Tibial nerve (tissue), 4 donors: ENCODE data around the gene ZNF516. TPM values are rescaled to one million over a fixed set of nuclear protein-coding genes. Genes with fewer than 3 reads are reported as not detected.

ENCODE experiments used
- DNase-seq, 2 donors: peaks; one replicate each; pipeline ENCODE4 v3.0.0-alpha.2; 2019; ENCODE audit warnings: low spot score in 2 of 2
- H3K27ac ChIP-seq, 4 donors: fragments of 200-600 bp; sonication (generic) in 3 of 4; one replicate each; pipeline ENCODE4 v1.5.1; 2017 to 2019; ENCODE audit warnings: mild to moderate bottlenecking in 1 of 4
- H3K27me3 ChIP-seq, 2 donors: fragments of 200-600 bp; sonication (generic) in 1 of 2; one replicate each; pipeline versions ENCODE4 v1.5.1 to v1.6.0; 2017 to 2019
- H3K36me3 ChIP-seq, 3 donors: fragments of 200-600 bp; sonication (generic); one replicate each; pipeline ENCODE4 v1.5.1; 2018 to 2019
- H3K4me1 ChIP-seq, 4 donors: fragments of 200-600 bp; sonication (generic) in 3 of 4; one replicate each; pipeline ENCODE4 v1.5.1; 2017 to 2019
- H3K4me3 ChIP-seq, 4 donors: fragments of 200-600 bp; sonication (generic) in 3 of 4; one replicate each; pipeline ENCODE4 v1.5.1; 2017 to 2019; ENCODE audit warnings: mild to moderate bottlenecking in 1 of 4, moderate library complexity in 1 of 4
- H3K9me3 ChIP-seq, 4 donors: fragments of 200-600 bp; sonication (generic) in 3 of 4; one replicate each; pipeline ENCODE4 v1.5.1; 2017 to 2019
- EP300 ChIP-seq, 2 donors: sonication (generic); formaldehyde crosslinking; IDR thresholded peaks; one replicate each; pipeline ENCODE4 v1.6.1; 2017; ENCODE audit warnings: antibody characterized with exemption in 2 of 2, mild to moderate bottlenecking in 1 of 2
- POLR2A ChIP-seq, 2 donors: fragments of 450-650 bp; IDR thresholded peaks; one replicate each; pipeline ENCODE4 v1.6.1; 2017; ENCODE audit warnings: antibody characterized with exemption in 2 of 2, mild to moderate bottlenecking in 2 of 2, moderate library complexity in 2 of 2
- WGBS, 2 donors: methylation state at CpG; one replicate each; pipeline ENCODE4 v1.1.5; 2018; 5-methylcytosine and 5-hydroxymethylcytosine counted together
- total RNA-seq, 4 donors: library from RNA; depleted of rRNA; stranded (reverse); fragments of >200 nt; gene quantifications; one replicate each; pipeline ENCODE4 v1.1.0, GENCODE V29; 2016
- TF ChIP-seq, protein P1 (sequence below), 5 experiments: fragments of 200-600 bp in 3 of 5; fragments of 450-650 bp in 2 of 5; sonication (generic) in 3 of 5; IDR thresholded peaks; one replicate each; pipeline ENCODE4 v1.5.1; 2016 to 2019; ENCODE audit warnings: antibody characterized with exemption in 5 of 5, mild to moderate bottlenecking in 3 of 5, moderate library complexity in 2 of 5

ZNF516 gene
- total RNA-seq, 4 donors from 2014 or later: 31.4 to 63.0 (median 45.5) TPM

DNA sequence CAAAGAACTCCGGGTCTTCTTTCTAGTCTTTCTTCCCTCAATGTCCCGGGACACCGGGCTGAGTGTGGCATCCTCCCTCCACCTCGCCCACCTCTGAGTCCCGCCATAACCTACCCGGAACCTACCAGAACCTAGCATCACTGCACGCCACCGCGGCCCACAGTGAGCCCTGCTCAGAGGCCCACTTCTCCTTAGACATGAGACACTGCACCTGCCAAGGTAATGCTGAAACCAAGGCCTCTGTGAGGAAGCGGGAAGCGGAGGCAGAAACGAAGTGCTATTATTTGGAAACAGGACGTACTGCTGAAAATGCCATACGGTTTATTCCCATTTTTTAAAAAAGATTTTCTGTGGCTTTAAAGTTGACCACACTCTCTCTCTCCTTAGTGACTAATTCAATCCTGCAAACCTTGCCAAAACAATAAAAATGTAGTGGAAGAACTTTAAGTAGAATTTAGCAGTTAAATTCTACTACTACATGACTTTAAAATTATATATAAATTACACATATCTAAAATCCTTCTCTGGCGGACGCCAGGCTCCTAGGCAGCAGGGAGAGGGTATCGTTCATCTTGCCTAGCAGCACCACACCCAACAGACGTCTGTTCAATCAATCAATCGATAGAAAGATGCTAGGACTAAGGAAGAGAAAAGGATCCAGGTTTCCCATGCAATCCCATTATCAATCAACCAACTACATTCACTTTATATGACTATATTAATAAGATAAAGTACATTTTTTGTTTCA lies 82.0 kb downstream of the ZNF516 start:
- DNase-seq: no peak
- peak overlapping the region in 2 of 4 donors; percentile 21 to 66 for H3K27ac ChIP-seq
- TF ChIP-seq EP300 (IDR thresholded peaks at IDR 0.05) (no peak), POLR2A (IDR thresholded peaks at IDR 0.05) (no peak)
- TF ChIP-seq, protein P1, sequence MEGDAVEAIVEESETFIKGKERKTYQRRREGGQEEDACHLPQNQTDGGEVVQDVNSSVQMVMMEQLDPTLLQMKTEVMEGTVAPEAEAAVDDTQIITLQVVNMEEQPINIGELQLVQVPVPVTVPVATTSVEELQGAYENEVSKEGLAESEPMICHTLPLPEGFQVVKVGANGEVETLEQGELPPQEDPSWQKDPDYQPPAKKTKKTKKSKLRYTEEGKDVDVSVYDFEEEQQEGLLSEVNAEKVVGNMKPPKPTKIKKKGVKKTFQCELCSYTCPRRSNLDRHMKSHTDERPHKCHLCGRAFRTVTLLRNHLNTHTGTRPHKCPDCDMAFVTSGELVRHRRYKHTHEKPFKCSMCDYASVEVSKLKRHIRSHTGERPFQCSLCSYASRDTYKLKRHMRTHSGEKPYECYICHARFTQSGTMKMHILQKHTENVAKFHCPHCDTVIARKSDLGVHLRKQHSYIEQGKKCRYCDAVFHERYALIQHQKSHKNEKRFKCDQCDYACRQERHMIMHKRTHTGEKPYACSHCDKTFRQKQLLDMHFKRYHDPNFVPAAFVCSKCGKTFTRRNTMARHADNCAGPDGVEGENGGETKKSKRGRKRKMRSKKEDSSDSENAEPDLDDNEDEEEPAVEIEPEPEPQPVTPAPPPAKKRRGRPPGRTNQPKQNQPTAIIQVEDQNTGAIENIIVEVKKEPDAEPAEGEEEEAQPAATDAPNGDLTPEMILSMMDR (IDR thresholded peaks at IDR 0.05): no peak
- H3K4me1 ChIP-seq: peaks cover 0 to 95% (median 21%) of the 10 kb centered on the region in 4 donors
- H3K9me3 ChIP-seq: no peaks in the 10 kb centered on the region
- WGBS, 2 donors: 84 to 87% methylated on average over 19 of the region's 19 CpGs
- no peaks in the 10 kb centered on the region for H3K27me3 ChIP-seq
- no peaks in the 10 kb centered on the region for H3K36me3 ChIP-seq
- H3K4me3 ChIP-seq: no peak overlapping the region

DNA sequence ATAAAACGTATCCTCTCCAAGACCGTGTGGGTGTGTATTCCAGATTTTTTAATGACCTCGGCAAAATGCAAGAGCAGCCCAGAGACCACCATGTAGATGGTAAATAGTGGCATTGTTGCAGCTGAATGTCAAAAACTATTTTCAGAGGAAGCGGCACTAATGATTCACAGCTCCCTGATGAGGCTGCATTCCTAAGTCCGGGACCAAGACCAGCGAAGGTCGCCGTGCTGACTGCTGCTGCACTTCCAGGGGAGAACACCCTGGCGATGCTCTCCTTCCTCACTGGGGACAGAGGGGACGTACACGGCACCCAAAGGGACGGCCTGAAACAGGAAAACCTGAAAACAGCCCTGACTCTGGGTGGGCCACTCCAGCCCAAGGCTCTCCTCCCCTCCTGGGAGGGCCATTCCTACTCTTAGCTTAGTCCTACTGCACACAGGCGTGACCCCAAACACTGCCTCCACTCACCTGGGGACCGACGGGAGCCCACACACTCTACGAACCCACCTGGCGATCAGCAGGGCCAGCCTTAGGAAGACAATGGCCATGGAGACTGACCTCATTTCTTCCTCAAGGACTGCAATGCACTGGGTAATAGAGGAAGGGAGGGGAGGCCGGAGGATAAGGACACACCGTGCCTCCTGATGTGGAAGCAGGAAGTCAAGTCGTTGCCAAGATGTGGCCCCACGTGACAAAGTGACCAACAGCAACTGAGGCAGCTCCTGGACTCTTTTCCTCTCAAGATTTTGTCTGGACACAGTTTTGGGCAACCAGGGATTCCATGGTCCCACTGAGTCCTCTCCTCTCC lies 82.8 kb downstream of the ZNF516 start:
- Histone ChIP-seq H3K27ac (peak overlapping the region in 2 of 4 donors; percentile 21 to 66), H3K9me3 (no peaks in the 10 kb centered on the region), H3K36me3 (no peaks in the 10 kb centered on the region), H3K27me3 (no peaks in the 10 kb centered on the region), H3K4me1 (peaks cover 0 to 95% (median 21%) of the 10 kb centered on the region in 4 donors), H3K4me3 (peak overlapping the region in 1 of 4 donors; percentile 1)
- DNase-seq: no peak
- TF ChIP-seq EP300 (IDR thresholded peaks at IDR 0.05) (no peak), POLR2A (IDR thresholded peaks at IDR 0.05) (no peak)
- TF ChIP-seq, protein P1 (IDR thresholded peaks at IDR 0.05): no peak
- 36 to 46% methylated on average over 21 of the region's 21 CpGs for WGBS, 2 donors

DNA sequence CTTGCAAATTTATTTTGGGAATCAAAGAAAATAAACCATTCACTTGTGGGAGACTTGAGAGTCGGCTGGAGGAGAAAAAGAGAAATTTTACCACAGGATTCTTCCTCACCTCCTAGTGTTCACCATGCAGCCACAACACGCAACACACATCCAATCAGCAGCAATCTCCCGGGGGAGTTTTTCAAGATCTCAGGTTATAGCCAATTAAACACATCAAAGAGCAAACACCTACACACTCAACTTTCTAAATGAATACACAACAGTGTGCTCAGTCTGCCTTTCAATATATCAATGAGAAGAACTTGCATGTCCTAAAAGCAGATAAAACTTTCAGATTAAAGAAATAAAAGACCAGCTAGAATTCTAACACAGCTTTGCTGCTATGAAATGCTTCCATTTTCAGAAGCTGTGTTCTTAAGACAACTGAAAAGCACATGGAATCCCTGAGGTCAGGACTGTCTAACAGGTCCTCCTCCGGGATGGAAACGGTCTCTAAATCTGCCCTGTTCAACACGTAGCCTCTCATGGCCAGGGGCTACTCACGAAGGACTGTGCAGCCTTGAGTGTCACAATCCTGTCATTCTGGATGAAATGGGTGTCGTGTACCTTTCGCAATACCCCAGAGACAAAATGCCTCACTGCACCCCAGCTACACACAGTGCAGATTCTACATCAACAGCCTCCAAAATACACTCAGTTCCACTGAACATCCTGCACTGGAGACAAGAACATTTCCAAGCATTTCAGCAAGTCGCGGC lies 84.2 kb downstream of the ZNF516 start:
- Histone ChIP-seq H3K9me3 (no peaks in the 10 kb centered on the region), H3K27me3 (no peaks in the 10 kb centered on the region), H3K36me3 (no peaks in the 10 kb centered on the region), H3K4me1 (peaks cover 0 to 97% (median 20%) of the 10 kb centered on the region in 4 donors), H3K4me3 (no peak overlapping the region), H3K27ac (peak overlapping the region in 2 of 4 donors; percentile 15 to 39)
- DNase-seq: no peak
- TF ChIP-seq, protein P1 (IDR thresholded peaks at IDR 0.05): no peak
- no peak for TF ChIP-seq POLR2A (IDR thresholded peaks at IDR 0.05)
- no peak for TF ChIP-seq EP300 (IDR thresholded peaks at IDR 0.05)
- 67 to 77% methylated on average over 11 of the region's 11 CpGs for WGBS, 2 donors

DNA sequence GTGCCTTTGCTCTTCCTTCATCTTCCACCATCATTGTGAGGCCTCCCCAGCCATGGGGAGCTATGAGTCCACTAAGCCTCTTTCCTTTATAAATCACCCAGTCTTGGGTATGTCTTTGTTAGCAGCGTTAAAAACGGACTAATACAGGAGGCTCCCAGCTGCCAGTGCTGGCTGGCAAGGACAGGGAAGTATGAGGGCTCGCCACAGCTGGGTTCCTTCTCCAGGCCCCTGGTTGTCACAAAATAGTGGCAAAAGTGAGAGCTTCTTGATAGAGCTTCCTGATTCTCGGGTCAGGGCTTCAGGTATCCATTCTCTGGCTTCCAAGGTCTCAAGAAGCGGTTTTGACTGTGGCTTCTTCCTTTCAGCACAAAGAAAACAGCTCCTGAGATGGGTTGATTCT lies 85.0 kb downstream of the ZNF516 start:
- Histone ChIP-seq H3K36me3 (peaks cover 0 to under 1% (median 0%) of the 10 kb centered on the region in 3 donors), H3K27ac (peak overlapping the region in 2 of 4 donors; percentile 18 to 39), H3K27me3 (no peaks in the 10 kb centered on the region), H3K9me3 (no peaks in the 10 kb centered on the region), H3K4me3 (no peak overlapping the region), H3K4me1 (peaks cover 0 to 92% (median 20%) of the 10 kb centered on the region in 4 donors)
- no peak for DNase-seq
- TF ChIP-seq POLR2A (IDR thresholded peaks at IDR 0.05): no peak
- TF ChIP-seq, protein P1 (IDR thresholded peaks at IDR 0.05): no peak
- no peak for TF ChIP-seq EP300 (IDR thresholded peaks at IDR 0.05)
- WGBS, 2 donors: 82 to 87% methylated on average over 5 of the region's 5 CpGs
